Loucy (cell line): ENCODE results near the gene DCAF10.

ENCODE experiments used
- H2AFZ ChIP-seq: fragments of 200-600 bp; sonication (generic); 2 replicates; pipeline ENCODE4 v1.6.0; 2016; ENCODE audit warnings: antibody characterized with exemption, mild to moderate bottlenecking, low read length, moderate library complexity
- H3F3A ChIP-seq: fragments of 200-600 bp; 2 replicates; pipeline ENCODE4 v1.6.0; 2016; ENCODE audit warnings: antibody characterized with exemption, low read depth, mild to moderate bottlenecking
- H3K27me3 ChIP-seq: fragments of 200-600 bp; sonication (generic); 2 replicates; pipeline ENCODE4 v1.6.1; 2014; ENCODE audit warnings: low read length, mild to moderate bottlenecking; ENCODE audit not compliant: insufficient read depth, poor library complexity, severe bottlenecking
- H3K36me3 ChIP-seq: fragments of 200-600 bp; sonication (generic); 2 replicates; pipeline ENCODE4 v1.6.1; 2016; ENCODE audit warnings: low read length; ENCODE audit not compliant: insufficient read depth
- H3K4me1 ChIP-seq: fragments of 200-600 bp; sonication (generic); 2 replicates; pipeline ENCODE4 v1.5.1; 2014; ENCODE audit warnings: low read length, mild to moderate bottlenecking; ENCODE audit not compliant: insufficient read depth, poor library complexity, severe bottlenecking
- H3K4me2 ChIP-seq: fragments of 200-600 bp; sonication (generic); 2 replicates; pipeline ENCODE4 v1.6.0; 2014; ENCODE audit warnings: antibody characterized with exemption, low read length, low read depth, mild to moderate bottlenecking; ENCODE audit not compliant: poor library complexity, severe bottlenecking
- H3K4me3 ChIP-seq: fragments of 200-600 bp; sonication (generic); 2 replicates; pipeline ENCODE4 v1.5.1; 2014; ENCODE audit warnings: low read length, mild to moderate bottlenecking, mixed read lengths; ENCODE audit not compliant: poor library complexity, severe bottlenecking
- H3K79me2 ChIP-seq: fragments of 200-600 bp; sonication (generic); 2 replicates; pipeline ENCODE4 v1.6.1; 2014; ENCODE audit warnings: low read length; ENCODE audit not compliant: insufficient read depth
- H3K9ac ChIP-seq: fragments of 200-600 bp; sonication (generic); 2 replicates; pipeline ENCODE4 v1.6.0; 2014; ENCODE audit warnings: mild to moderate bottlenecking, low read depth, low read length, moderate library complexity; ENCODE audit not compliant: poor library complexity, severe bottlenecking
- H3K9me2 ChIP-seq: fragments of 200-600 bp; sonication (generic); replicated peaks from 2 replicates; pipeline ENCODE4 v1.6.1; 2016; ENCODE audit warnings: low read depth, low read length, mixed read lengths
- H3K9me3 ChIP-seq: fragments of 200-600 bp; sonication (generic); 2 replicates; pipeline ENCODE4 v1.6.1; 2014; ENCODE audit warnings: mild to moderate bottlenecking, antibody characterized with exemption, low read length, low read depth; ENCODE audit not compliant: insufficient read depth
- H4K20me1 ChIP-seq: fragments of 200-600 bp; sonication (generic); 2 replicates; pipeline ENCODE4 v1.6.0; 2014; ENCODE audit warnings: antibody characterized with exemption, low read length, mild to moderate bottlenecking; ENCODE audit not compliant: insufficient read depth, poor library complexity, severe bottlenecking
- CTCF ChIP-seq: fragments of 200-600 bp; sonication (generic); conservative IDR thresholded peaks from 2 replicates; pipeline ENCODE4 v1.5.1; 2014; ENCODE audit warnings: mild to moderate bottlenecking, antibody characterized with exemption, low read length
- EZH2phosphoT487 ChIP-seq: fragments of 200-600 bp; IDR thresholded peaks from 2 replicates; pipeline ENCODE4 v1.6.1; 2018; ENCODE audit warnings: antibody characterized with exemption, mild to moderate bottlenecking, moderate library complexity, borderline replicate concordance

The DCAF10 gene

GRCh38 chr9:37905776-37906175, 105.2 kb downstream of the DCAF10 start:
- Histone ChIP-seq H3K4me3 (no peak overlapping the region), H4K20me1 (peaks cover 16% of the 10 kb centered on the region), H3K9ac (no peak overlapping the region), H3K9me2 (no peaks in the 10 kb centered on the region), H2AFZ (no peak overlapping the region), H3K4me2 (no peak overlapping the region), H3K27me3 (no peaks in the 10 kb centered on the region), H3K9me3 (no peaks in the 10 kb centered on the region), H3K36me3 (no peaks in the 10 kb centered on the region), H3F3A (no peaks in the 10 kb centered on the region), H3K4me1 (peaks cover 22% of the 10 kb centered on the region), H3K79me2 (peaks cover 29% of the 10 kb centered on the region)
- TF ChIP-seq CTCF (no peak), EZH2phosphoT487 (no peak)

GRCh38 chr9:37906312-37907239, 106.0 kb downstream of the DCAF10 start:
- Histone ChIP-seq H3K79me2 (peaks cover 21% of the 10 kb centered on the region), H3K4me3 (no peak overlapping the region), H3K4me1 (peaks cover 17% of the 10 kb centered on the region), H3K27me3 (no peaks in the 10 kb centered on the region), H3K9me2 (no peaks in the 10 kb centered on the region), H3F3A (no peaks in the 10 kb centered on the region), H3K36me3 (no peaks in the 10 kb centered on the region), H3K9ac (no peak overlapping the region), H3K9me3 (no peaks in the 10 kb centered on the region), H3K4me2 (no peak overlapping the region), H4K20me1 (peaks cover 15% of the 10 kb centered on the region), H2AFZ (no peak overlapping the region)
- TF ChIP-seq CTCF = no peak
- TF ChIP-seq EZH2phosphoT487 = no peak

- H3K9me3 ChIP-seq = no peaks in the 10 kb centered on the region
- peaks cover 2% of the 10 kb centered on the region for H4K20me1 ChIP-seq
- peaks cover 4% of the 10 kb centered on the region for H3K79me2 ChIP-seq
- H3K9ac ChIP-seq = no peak overlapping the region
- H3K4me3 ChIP-seq = no peak overlapping the region
- no peaks in the 10 kb centered on the region for H3F3A ChIP-seq
- no peaks in the 10 kb centered on the region for H3K27me3 ChIP-seq
- H3K9me2 ChIP-seq = no peaks in the 10 kb centered on the region
- H2AFZ ChIP-seq = no peak overlapping the region
- H3K4me2 ChIP-seq = no peak overlapping the region
- H3K36me3 ChIP-seq = no peaks in the 10 kb centered on the region
- TF ChIP-seq EZH2phosphoT487 (no peak), CTCF (no peak)
- H3K4me1 ChIP-seq = no peaks in the 10 kb centered on the region
These were observed 107.7 kb downstream of the DCAF10 start for GRCh38 chr9:37908283-37908682.
